Tibial artery (tissue), 4 donors: ENCODE data around the gene SMTN.

Experiments
- DNase-seq, 2 donors: peaks; one replicate each; pipeline ENCODE4 v3.0.0-alpha.2; 2019
- H3K27ac ChIP-seq, 2 donors: fragments of 200-600 bp; sonication (generic) in 1 of 2; 1 replicate in 1 of 2; 2 replicates in 1 of 2; pipeline ENCODE4 v1.5.1; 2018 to 2019; ENCODE audit warnings: mild to moderate bottlenecking in 1 of 2
- H3K27me3 ChIP-seq, 2 donors: fragments of 200-600 bp; sonication (generic) in 1 of 2; one replicate each; pipeline versions ENCODE4 v1.5.1 to v1.6.0; 2016 to 2019
- H3K36me3 ChIP-seq, 3 donors: fragments of 200-600 bp; sonication (generic) in 2 of 3; one replicate each; pipeline ENCODE4 v1.5.1; 2016 to 2019; ENCODE audit warnings: mild to moderate bottlenecking in 2 of 3
- H3K4me1 ChIP-seq, 4 donors: fragments of 200-600 bp; sonication (generic) in 2 of 4; 1 replicate in 3 of 4; 2 replicates in 1 of 4; pipeline ENCODE4 v1.5.1; 2016 to 2019
- H3K4me3 ChIP-seq, 2 donors: fragments of 200-600 bp; sonication (generic) in 1 of 2; 1 replicate in 1 of 2; 2 replicates in 1 of 2; pipeline ENCODE4 v1.5.1; 2018 to 2019; ENCODE audit warnings: mild to moderate bottlenecking in 2 of 2
- H3K9me3 ChIP-seq, 3 donors: fragments of 200-600 bp; sonication (generic) in 1 of 3; one replicate each; pipeline ENCODE4 v1.5.1; 2016 to 2019
- intact Hi-C: fragments of 100-400 bp; cut with DNase I; formaldehyde crosslinking; loops from one replicate; pipeline ENCODE4 v1.15.0; 2023; ENCODE audit warnings: low total_unique reads
- TF ChIP-seq, protein P1 (sequence below), 2 experiments: fragments of 200-600 bp in 1 of 2; fragments of 450-650 bp in 1 of 2; IDR thresholded peaks; one replicate each; pipeline ENCODE4 v1.5.1; 2017 to 2019; ENCODE audit warnings: antibody characterized with exemption in 2 of 2, mild to moderate bottlenecking in 1 of 2, moderate library complexity in 1 of 2

Gene SMTN

DNA sequence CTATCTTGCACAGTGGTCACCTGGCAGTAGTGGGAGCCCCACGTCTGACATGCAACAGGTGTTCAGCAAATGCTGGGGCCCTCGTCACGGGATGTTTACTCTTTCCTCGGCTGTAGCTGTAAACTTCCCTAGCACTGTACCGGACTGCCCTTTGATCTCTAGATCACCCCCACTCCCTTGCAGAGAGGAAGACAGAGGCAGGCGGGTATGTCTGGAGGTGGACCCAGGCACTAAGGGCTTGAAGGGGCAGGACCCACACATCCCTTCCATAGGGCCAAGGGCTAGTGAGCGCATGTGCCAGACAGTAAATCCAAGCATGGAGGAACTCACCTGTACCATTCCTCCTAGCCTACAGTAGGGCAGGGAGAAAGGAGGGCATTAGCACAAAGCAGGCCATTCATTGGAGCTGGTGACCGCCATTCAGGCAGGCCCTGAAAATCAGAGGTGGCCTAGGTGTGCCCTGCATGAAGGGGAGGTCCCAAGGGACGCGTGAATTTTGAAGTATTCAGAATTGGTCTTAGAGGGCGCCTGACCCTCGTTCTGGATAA lies 1.9 kb upstream of the SMTN start:
- DNase-seq: no peak
- H3K27me3 ChIP-seq: no peaks in the 10 kb centered on the region
- H3K4me1 ChIP-seq: peaks cover 0 to 56% (median 32%) of the 10 kb centered on the region in 4 donors
- H3K9me3 ChIP-seq: no peaks in the 10 kb centered on the region
- H3K36me3 ChIP-seq: peaks cover 13 to 14% (median 13%) of the 10 kb centered on the region in 3 donors
- TF ChIP-seq, protein P1, sequence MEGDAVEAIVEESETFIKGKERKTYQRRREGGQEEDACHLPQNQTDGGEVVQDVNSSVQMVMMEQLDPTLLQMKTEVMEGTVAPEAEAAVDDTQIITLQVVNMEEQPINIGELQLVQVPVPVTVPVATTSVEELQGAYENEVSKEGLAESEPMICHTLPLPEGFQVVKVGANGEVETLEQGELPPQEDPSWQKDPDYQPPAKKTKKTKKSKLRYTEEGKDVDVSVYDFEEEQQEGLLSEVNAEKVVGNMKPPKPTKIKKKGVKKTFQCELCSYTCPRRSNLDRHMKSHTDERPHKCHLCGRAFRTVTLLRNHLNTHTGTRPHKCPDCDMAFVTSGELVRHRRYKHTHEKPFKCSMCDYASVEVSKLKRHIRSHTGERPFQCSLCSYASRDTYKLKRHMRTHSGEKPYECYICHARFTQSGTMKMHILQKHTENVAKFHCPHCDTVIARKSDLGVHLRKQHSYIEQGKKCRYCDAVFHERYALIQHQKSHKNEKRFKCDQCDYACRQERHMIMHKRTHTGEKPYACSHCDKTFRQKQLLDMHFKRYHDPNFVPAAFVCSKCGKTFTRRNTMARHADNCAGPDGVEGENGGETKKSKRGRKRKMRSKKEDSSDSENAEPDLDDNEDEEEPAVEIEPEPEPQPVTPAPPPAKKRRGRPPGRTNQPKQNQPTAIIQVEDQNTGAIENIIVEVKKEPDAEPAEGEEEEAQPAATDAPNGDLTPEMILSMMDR (IDR thresholded peaks at IDR 0.05): no peak
- intact Hi-C loops: no loop called here
- H3K27ac ChIP-seq: peak overlapping the region; percentile 11 to 99
- no peak overlapping the region for H3K4me3 ChIP-seq

DNA sequence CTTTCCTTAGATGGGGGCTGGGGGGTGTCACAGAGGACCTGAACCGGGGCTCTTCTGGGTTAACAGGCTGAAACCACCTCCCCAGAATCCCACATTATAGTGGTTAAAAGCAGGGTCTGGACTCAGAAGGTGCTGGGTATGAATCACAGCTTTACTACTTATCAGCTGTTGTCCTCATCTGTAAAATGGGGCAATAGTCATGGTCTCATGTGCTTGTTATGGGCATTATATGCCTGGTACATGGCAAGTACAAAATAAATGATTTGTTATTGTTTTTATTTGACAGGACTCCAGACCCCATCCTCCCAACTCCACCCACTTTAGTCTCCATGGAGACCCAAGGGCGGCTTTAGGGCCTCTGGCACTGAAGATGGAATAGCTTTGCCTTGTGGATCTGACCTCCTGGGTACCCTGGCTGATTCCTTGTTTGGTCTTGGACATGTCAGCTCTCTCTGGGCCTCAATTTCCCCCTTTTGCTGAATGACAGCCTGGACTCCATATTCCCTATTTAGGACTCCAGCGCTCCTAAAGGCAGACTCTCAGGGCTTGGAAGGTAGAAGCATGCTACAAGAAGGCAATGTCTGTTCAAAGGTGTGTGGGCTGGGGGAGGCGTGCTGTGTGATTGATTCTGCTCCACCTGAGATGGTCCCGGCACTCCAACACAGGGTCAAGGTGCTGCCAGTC lies 812 bp upstream of the SMTN start:
- peak overlapping the region; percentile 90 to 92 for H3K4me3 ChIP-seq
- H3K9me3 ChIP-seq: no peaks in the 10 kb centered on the region
- no peaks in the 10 kb centered on the region for H3K27me3 ChIP-seq
- intact Hi-C loops: loop anchor here (5.0 kb wide), 1 partner anchor 43 kb away; no protein-coding TSS in a partner anchor
- TF ChIP-seq, protein P1 (IDR thresholded peaks at IDR 0.05): no peak
- H3K27ac ChIP-seq: peak overlapping the region; percentile 99 to 100
- no peak for DNase-seq
- H3K4me1 ChIP-seq: peaks cover 0 to 51% (median 35%) of the 10 kb centered on the region in 4 donors
- peaks cover 17 to 21% (median 20%) of the 10 kb centered on the region in 3 donors for H3K36me3 ChIP-seq

DNA sequence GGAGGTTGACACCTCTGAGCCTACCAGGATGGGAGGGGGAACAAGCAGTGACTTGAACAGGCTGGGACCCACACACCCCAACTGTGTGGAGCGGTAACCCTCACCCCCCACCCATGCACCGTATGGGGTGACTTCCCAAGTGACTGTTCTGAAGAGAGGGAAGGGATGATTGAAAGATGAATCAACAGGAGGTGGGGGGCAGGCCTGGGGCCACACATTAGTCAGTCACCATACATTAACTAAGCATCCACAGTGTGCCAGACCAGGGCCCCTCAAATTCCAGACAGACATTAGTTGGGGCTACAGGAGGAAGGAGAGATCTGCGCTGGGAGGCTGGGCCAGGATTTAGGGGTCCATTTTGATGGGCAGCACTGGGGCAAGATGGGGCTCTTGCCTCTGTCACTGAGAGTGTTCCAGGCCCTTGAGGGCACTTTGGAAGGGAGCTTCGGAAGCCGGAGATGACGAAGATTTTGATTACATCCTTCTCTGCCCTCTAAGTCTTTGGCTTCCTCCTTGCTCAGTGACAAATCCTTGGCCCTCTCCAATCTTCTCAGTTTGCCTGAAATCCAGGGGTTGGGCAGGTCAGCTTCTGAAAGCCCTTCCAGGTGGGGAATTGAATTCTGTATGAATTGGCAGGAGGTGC lies 966 bp downstream of the SMTN start:
- intact Hi-C loops: loop anchor here (2.0 to 5.0 kb wide), 2 partner anchors 45 to 113 kb away; partner anchors contain the start of genes MORC2 and TUG1

DNA sequence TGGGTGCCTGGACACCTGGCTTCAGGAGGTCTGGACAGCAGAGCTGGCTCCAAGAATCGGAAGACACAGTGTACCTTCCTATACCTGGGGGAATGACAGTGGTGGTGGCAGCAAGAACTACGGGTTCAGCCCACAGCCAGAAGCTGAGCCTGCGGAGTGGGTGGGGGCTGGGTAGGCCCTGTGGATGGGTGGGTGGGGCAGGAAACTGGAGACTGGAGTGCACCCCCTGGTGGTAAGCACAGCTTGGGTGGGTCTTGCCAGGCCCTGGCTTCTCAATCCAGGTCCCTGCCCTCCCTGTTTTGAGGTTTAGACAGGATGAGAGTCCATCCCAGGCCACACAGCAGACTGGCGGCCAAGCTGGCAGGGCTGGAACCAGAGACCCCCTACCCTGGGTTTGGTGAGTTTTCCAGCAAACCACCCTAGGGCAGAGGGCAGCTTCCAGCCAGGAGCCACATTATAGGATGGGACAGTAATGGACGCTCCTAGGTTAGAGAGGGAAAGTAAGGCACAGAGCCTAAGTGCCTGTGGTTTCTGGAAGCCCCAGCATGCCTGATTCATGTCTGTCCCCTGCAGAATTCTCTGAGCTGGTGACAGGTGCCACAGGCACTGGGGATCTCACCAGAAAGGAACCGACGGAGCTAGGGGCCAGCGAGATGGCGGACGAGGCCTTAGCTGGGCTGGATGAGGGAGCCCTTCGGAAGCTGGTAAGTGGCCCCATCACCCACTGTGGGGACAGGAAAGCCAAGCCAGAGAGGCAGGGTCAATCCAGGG lies 1.7 kb downstream of the SMTN start:
- DNase-seq: peak; percentile 66 to 92
- no peaks in the 10 kb centered on the region for H3K27me3 ChIP-seq
- H3K36me3 ChIP-seq: peaks cover 39 to 44% (median 40%) of the 10 kb centered on the region in 3 donors
- peak overlapping the region; percentile 90 to 92 for H3K4me3 ChIP-seq
- peaks cover 0 to 62% (median 52%) of the 10 kb centered on the region in 4 donors for H3K4me1 ChIP-seq
- TF ChIP-seq, protein P1 (IDR thresholded peaks at IDR 0.05): peak; percentile 74 to 78
- intact Hi-C loops: loop anchor here (2.0 to 5.0 kb wide), 2 partner anchors 45 to 114 kb away; partner anchors contain the start of genes MORC2 and TUG1
- no peaks in the 10 kb centered on the region for H3K9me3 ChIP-seq
- H3K27ac ChIP-seq: peak overlapping the region; percentile 99 to 100

More for the DNA sequence above, 966 bp downstream of the SMTN start:
- Histone ChIP-seq H3K9me3 (no peaks in the 10 kb centered on the region), H3K36me3 (peaks cover 32 to 37% (median 33%) of the 10 kb centered on the region in 3 donors), H3K27me3 (no peaks in the 10 kb centered on the region), H3K4me1 (peaks cover 0 to 55% (median 45%) of the 10 kb centered on the region in 4 donors), H3K4me3 (peak overlapping the region; percentile 90 to 92), H3K27ac (peak overlapping the region; percentile 99 to 100)
- no peak for DNase-seq
- TF ChIP-seq, protein P1 (IDR thresholded peaks at IDR 0.05): no peak

DNA sequence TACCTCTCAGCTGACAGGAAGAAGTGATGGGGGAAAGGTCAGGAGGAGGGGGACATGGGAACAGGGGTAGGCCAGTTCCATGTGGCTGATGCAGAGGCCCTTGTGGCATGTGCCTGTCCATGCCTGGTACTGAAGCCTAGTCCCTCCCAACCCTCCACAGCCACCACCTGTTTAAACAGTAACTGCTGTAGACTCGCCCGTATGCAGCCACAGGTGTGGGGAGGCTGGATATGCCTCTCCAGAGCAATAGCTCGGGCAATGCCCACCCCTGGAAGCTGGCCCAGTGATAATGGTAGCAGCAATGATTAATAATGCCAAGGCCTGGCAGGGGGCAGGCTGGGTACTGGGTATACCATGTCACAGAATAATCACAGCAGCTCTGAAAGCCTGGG lies 2.3 kb downstream of the SMTN start:
- TF ChIP-seq, protein P1 (IDR thresholded peaks at IDR 0.05): no peak
- Histone ChIP-seq H3K27me3 (no peaks in the 10 kb centered on the region), H3K4me1 (peaks cover 0 to 66% (median 57%) of the 10 kb centered on the region in 4 donors), H3K9me3 (no peaks in the 10 kb centered on the region), H3K36me3 (peaks cover 45 to 50% (median 46%) of the 10 kb centered on the region in 3 donors), H3K27ac (peak overlapping the region; percentile 99 to 100), H3K4me3 (peak overlapping the region; percentile 90 to 92)
- intact Hi-C loops: loop anchor here (2.0 to 5.0 kb wide), 2 partner anchors 46 to 115 kb away; partner anchors contain the start of genes MORC2 and TUG1
- no peak for DNase-seq
